NT2/D1 (cell line): ENCODE measurements around the gene ADAMTS2.

ENCODE experiments used
- SUZ12 ChIP-seq: IDR thresholded peaks from 2 replicates; pipeline ENCODE4 v1.6.1; 2011; ENCODE audit not compliant: insufficient read length, insufficient read depth; ENCODE audit errors: extremely low read depth
- YY1 ChIP-seq: IDR thresholded peaks from 2 replicates; pipeline ENCODE4 v1.6.1; 2011; ENCODE audit not compliant: insufficient read length, insufficient read depth
- ZNF274 ChIP-seq: IDR thresholded peaks from 2 replicates; pipeline ENCODE4 v1.6.1; 2011; ENCODE audit warnings: mild to moderate bottlenecking, low read depth, low read length

DNA sequence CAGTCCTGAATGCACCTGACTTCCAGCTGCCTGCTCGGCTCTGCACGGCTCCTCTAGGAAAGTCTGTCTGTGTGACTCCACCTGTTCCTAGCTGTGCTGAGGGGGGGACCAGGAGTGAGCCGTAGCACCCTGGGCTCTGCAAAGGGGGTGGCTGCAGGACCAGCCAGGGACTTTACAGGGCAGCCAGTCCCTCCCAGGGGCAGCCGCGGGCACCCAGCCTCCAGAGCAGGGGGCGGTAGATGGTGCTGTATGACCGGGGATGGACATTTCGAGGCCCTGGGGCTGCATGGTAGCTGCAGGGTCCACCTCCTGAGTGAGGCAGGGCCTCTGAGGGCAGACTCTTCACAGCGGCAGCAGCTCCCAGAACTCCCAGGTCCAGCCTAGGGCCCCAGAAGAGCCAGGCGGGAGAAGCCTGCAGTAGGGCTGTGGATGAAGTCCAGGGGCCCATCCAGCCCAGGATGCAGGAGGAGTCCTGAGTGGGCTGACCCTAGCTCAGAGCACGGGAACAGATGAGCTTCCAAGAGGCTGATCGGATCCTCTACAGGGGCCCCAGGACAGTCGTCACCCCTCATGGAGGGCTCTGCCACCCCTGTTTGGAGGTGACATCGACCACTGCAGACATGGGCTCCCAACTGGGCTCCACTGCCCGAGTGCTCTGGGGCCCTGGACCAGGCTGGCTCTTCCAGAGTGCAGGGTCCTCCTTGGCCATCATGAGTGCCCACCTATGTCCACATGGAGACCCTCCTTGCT, 179.7 kb downstream of the ADAMTS2 start:
- no peak for TF ChIP-seq SUZ12
- TF ChIP-seq ZNF274 = no peak
- no peak for TF ChIP-seq YY1
